Activated T-cell treated with anti-CD3 and anti-CD28 coated beads, Interleukin-2, amount 50 U/mL, for 48 hours (primary cell): Measurements from ENCODE around the gene KCNG1.
"Not testable (repeated sequence)": the region's sequence is repeated elsewhere in the genome, so short reads cannot be mapped to it uniquely, and the experiment has no call there.

Source experiments
- DNase-seq, 2 experiments: peaks; one replicate each; pipeline ENCODE4 v3.0.0-alpha.2; 2020

Gene KCNG1

DNA sequence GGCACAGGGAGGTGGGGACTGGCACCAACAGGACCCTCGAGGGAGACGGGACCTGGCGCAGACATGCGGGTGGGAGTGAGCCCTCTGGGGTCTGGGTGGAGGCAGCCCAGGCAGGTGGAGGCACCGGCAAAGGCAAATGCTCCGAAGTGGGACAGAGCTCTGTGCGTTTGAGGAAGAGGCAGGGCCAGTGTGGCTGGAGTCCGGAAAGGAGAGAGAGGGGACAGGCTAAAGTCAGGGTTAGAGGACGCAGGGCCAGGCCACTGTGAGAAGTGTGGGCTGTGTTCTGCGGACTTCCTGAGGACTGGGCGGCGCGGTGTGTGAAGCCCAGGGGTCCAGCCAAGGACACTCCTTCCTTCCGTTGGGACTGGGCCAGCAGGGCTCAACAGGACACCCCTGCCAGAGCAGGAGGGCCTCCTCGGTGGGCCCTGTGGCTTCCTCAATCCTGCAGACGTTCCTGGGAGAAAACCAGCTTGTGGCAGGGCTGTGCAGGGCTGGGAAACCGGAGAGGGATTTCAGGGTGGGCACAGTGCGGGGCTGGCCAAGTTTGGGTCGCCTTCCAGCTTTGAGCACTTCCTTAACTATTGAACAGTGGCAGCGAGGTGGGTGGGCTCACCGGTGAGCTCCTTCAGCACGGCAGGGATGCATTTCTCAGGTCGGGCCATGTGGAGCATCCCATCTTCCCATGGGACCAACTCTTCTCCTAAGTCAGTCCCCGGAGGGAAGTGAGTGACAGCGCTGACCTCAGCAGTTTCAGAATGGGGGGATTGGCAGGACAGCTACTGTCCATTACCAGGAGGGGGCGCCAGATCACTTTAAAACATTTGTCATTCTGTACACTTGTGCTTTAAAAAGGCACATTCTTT lies 41.8 kb downstream of the KCNG1 start:
- peak; percentile 78 to 82 for DNase-seq

DNA sequence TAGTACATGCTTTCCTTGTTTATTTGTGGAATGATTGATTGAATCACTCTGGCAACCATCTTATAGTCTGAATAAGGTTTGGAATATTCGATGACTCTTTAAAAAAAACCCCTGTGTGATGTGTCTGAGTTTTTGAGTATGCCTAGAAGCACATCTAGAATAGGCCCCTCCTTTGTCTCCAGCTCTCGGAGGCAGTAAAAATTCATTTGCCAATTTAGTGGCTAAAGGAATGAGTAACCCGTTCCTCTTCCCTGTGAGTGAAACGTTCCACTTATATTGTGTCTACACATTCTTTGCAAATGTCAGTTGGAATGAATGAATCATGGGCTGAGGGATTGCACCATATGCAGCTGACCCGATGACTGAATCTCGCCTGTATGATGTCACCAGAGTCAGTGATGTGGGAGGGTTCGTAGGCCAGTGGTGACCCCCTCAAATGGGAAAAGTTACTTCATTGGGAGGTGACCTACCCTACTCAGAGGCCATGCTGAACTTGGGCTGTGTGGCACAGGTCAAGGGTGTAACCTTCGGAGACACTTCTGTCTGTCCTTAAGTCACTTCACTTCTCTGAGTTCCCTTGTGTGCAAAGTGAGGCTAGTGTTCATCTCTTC lies 42.7 kb downstream of the KCNG1 start:
- DNase-seq, result peak; percentile 69 to 72

DNA sequence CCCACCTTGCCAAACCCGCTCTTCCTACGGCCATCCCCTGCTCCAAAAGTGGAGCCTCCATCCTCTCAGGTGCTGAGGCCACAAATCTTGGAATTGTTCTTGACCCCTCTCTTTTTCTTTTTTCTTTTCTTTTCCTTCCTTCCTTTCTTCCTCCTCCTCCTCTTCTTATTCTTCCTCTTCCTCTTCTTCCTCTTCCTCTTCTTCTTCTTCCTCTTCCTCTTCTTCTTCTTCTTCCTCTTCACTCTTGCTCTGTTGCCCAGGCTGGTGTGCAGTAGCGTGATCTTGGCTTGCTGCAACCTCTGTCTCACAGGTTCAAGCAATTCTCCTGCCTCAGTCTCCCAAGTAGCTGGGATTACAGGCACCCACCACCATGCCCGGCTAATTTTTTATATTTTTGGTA lies 44.4 kb downstream of the KCNG1 start:
- not testable (repeated sequence) for DNase-seq

DNA sequence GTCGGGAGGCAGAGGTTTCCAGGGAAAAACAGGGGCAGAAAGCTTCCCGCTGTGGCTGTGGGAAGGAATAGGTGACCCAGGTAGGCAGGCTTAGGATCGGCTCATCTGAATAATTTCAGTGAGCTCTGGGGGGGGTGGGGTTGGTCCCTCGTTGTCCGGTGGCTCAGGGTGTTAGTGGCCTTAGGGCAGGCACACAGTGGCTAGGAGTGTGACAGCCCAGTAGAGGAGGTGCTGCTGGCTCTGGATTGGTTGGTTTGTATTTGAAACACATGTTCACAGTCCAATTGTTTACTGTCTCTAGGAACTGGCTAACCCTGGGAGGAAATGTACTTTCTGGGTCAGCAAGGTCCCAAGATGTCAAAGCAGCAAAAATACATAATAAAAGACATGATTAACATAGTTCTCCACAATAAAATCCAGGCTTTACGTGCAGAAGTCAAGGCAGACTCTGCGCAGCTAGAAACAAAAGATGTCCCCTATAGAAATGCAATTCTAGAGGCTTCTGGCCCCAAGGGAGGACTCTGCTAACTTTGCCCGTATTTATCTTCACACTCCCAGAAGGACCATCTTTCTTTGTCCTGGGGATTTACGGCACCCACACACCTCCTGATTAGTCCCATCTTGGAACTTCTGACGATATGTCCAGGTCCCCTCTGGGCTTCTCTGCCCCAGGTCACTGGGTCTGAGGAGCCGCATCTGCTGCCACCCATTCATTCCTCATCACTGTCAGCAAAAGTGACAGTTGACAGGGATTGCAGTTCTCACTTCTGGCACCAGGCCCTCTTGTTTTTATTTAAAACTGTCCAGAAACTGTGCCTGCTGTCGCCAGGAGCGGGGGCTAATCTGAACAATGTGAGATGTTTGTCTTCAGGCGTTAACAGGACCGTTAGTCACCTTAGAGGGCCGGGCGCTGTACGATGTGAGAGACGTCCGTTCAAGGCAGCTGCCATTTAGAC lies 45.6 kb downstream of the KCNG1 start:
- no peak for DNase-seq

DNA sequence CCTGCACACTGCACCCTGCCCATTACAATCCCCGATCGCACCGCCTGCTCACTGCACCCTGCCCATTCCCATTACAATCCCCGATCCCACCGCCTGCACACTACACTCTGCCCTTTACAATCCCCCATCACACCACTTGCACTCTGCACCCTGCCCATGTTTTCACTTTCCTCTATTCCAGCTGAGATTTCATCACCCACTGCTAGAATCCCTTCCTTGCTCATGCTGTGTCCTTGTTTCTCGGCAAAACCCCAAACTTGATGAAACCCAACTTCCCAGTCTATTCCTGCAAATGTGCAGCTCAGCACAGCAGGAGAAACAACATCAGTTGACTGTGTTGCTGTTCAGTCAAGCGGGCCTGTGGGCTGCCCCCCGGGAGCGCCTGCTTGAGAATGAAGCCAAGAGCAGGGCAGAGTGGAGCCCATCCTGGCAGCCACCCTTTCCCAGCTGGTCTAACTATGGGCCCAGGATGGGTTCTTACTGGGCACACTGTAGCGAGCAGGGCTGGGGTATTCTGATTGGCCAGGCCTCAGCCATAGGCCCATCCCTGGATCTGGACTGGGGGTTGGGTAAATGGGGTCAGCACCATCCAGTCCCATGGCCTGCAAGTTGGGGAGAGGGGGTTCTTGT lies 47.1 kb downstream of the KCNG1 start:
- DNase-seq, result no peak

DNA sequence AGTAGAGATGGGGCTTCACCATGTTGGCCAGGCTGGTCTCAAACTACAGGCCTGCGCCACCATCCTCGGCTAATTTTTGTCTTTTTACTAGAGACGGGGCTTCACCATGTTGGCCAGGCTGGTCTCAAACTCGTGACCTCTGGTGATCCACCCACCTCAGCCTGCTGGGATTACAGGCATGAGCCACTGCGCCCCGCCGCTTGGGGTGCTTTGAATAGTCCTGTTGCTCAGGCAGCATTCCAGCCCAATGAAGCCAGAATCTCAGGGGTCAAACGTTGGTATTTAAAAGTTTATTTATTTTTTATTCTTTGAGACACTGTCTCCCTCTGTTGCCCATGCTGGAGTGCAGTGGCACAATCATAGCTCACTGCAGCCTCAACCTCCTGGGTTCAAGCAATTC lies 53.0 kb downstream of the KCNG1 start:
- no peak for DNase-seq

DNA sequence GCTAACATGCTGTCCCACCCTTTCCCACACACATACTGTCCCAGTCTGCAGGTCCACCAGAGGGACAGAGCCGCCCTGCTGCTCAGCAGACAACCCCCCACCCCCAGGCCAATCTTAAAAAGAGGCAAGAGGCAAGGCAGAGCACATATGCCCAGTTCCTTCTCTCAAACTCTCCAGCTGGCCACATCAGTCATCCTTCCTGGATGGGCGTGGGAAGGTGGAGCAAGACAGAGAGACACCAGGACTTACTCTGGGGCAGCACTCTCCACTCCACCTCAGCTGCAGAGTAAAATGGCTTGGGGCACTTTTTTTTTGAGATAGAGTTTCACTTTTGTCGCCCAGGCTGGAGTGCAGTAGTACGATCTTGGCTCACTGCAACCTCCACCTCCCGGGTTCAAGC lies 53.5 kb downstream of the KCNG1 start:
- no peak for DNase-seq

DNA sequence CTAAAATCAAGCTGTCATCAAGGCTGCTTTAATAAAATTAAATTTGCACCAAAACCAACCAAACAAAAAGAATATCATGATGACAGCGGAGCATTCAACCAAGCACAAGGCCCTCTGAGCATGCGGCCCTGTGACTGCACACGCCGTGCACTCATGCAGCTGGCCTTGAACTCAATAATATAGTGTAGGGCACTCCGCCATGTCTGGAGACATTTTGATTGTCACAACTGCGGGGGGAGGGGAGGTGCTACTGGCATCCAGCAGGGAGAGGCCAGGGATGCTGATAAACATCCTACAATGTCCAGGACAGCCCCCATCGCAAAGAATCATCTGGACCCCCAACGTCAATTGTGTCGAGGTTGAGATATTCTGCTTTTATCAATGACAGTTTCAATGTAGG lies 54.6 kb downstream of the KCNG1 start:
- no peak for DNase-seq

DNA sequence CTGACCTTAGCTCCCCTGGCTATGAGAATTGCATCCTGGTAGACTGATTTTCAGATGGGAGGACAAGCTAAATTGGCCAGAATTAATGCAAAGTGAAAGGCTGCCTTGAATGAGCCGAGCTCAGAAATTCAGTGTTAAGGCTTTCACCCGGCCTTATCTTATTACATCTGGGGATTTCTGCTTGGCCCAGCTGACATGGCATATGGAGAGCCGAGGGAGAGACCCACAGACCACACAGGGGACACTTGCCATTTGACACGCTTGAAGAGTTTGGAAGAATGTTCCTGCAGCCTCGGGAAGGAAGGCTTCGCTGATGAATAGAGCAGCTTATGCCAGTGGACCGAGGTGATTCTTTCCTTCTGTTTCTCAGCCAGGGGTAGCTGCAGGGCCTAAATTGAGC lies 55.3 kb downstream of the KCNG1 start:
- no peak for DNase-seq

DNA sequence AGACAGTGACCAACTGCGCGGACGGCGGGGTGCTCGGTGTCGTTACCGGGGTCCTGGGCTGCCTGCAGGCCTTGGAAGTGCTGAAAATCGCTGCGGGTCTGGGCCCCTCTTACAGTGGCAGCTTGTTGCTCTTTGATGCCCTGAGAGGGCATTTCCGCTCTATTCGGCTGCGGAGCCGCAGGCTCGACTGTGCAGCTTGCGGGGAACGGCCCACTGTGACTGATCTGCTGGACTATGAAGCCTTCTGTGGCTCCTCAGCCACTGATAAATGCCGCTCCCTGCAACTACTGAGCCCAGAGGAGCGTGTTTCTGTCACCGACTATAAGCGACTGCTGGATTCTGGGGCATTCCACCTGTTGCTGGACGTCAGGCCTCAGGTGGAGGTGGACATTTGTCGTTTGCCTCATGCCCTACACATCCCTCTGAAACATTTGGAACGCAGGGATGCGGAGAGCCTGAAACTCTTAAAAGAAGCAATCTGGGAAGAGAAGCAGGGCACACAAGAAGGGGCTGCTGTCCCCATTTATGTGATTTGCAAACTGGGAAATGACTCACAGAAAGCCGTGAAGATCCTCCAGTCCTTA lies 63.3 kb downstream of the KCNG1 start:
- DNase-seq, result no peak

DNA sequence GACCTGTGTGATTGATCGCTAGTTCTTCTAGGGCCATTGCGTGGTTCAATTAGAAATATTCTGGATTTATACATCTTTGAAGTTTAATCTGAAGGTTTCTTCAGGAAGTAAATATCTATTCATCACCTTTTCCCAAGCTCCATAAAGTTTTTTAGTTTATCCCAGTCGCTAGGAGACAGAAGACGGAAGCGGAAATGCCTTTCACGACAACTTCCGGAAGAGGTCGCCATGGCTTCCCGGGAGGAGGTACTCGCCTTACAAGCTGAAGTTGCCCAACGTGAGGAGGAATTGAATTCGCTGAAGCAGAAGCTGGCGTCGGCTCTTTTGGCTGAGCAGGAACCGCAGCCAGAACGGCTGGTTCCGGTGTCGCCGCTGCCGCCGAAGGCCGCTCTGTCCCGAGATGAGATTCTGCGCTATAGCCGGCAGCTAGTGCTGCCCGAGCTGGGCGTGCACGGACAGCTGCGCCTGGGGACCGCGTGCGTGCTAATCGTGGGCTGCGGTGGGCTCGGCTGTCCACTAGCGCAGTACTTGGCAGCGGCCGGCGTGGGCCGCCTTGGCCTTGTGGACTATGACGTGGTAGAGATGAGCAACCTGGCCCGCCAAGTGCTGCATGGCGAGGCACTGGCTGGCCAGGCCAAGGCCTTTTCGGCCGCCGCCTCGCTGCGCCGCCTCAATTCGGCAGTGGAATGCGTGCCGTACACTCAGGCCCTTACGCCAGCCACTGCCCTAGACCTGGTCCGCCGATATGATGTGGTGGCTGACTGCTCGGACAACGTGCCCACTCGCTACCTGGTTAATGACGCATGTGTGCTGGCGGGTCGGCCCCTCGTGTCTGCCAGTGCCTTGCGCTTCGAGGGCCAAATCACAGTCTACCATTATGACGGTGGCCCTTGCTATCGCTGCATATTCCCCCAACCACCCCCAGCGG lies 64.0 kb downstream of the KCNG1 start, which contains the start of gene MOCS3:
MOCS3 (plus strand) TSS at position 204 of the 928 bp plus-strand sequence; CDS start at position 229, 25 bp downstream.
- peak; percentile 82 to 85 for DNase-seq

DNA sequence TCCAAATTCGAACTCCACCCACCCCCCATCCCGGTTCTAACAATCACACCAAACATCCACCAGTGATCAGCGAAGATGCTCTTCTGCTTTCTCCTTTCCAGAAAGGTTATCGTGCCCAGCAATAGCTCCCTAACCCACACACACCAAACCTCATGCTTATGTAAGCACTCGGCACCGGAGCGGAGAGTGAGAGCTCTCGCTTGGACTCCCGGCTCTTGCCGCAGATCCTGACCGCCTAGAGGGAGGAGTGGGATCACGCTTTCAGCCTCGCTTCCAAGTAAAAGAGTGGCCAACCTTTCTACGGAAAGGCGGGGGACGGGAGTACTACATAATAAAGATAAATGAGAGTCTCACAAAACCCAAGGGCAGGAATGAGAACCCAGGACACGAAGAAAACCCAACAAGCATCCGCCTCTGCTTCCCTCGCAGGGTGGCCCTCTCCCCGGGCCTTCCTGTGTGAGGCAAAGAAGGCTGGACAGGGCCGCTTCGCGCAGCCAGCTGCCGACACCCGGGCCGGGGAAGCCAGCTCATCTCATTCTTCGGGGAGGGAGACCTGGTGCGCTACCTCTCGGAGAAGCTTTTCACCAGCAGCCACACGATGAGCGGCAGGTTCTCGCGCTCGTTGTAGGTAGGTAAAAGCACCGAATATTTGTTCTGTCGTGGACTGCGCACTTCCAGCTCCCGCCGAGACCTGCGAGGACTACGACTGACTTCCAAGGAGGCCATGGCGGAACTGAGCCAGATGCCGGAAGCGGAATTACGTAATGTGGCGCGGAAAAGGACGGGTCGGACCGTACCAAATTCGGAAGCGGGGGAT lies 64.9 kb downstream of the KCNG1 start, which contains the start of gene DPM1:
DPM1 (minus strand) TSS at position 735 of the 817 bp plus-strand sequence; CDS start at position 726, 9 bp downstream.
- DNase-seq, result peak; percentile 90 to 91

DNA sequence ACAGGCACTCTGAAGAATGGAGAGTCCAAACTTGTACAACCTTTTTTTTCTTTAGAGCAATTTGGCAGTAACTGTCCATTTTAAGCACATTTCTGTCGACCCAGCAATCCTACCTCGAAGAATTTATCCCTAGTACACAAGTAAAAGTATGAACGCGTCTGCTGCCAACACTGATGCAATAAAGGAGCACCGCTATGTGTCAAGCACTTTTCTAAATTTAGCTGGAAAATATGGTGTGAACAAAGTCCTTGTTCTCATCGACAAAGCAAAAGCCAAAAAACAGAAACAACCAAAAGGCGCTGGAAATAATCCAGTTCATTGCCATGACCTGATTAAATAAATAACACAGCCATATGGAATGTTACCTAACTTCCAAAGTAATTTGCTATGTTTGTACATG lies 65.6 kb downstream of the KCNG1 start:
- DNase-seq, result no peak

DNA sequence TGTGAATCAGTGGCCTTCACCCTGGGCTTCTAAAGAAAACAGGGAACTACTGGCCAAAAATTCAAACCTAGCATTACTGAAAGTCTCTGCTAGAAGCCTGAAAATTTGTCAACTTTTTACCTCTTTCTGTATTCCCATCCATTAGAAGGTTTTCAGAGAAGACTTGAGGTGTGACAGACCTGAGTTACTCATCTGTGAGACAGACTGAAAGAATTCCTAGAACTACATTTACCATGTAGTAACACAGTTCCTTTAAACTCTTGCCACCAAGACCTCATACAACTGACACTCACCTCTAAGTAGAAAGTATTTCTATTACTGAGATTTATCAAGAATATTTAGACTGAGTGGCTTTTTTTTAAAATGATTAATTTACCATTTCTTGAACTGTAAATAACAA lies 69.1 kb downstream of the KCNG1 start:
- no peak for DNase-seq
